Activated CD4-positive, alpha-beta memory T cell treated with anti-CD3 and anti-CD28 coated beads, Interleukin-2, amount 10 ng/mL, durations not matched to agents 7 days and 5 days (primary cell): ENCODE measurements around the gene ATM. TPM values are rescaled to one million over a fixed set of nuclear protein-coding genes. Genes with fewer than 3 reads are reported as not detected.

ENCODE experiments used
- CTCF ChIA-PET: fragments of 350-600 bp; sonication (Branson Sonifier 250); formaldehyde crosslinking; loops from one replicate; lab custom pipeline; 2021; ENCODE audit warnings: antibody characterized with exemption, inconsistent platforms; lab: Charles Lee
- POLR2A ChIA-PET: fragments of 350-600 bp; sonication (Branson Sonifier 250); formaldehyde crosslinking; loops from one replicate; lab custom pipeline; 2021; ENCODE audit warnings: antibody characterized with exemption; lab: Charles Lee
- DNase-seq: peaks from one replicate; pipeline ENCODE4 v3.0.0-alpha.2; 2020
- H3K27ac Mint-ChIP-seq: one replicate; pipeline ENCODE4 v1.8.0; 2021; ENCODE audit warnings: mild to moderate bottlenecking, mixed read lengths
- H3K27me3 Mint-ChIP-seq: one replicate; pipeline ENCODE4 v1.8.0; 2021; ENCODE audit warnings: mixed read lengths
- H3K36me3 Mint-ChIP-seq: one replicate; pipeline ENCODE4 v1.8.0; 2021; ENCODE audit warnings: low read depth, mixed read lengths
- H3K4me1 Mint-ChIP-seq: one replicate; pipeline ENCODE4 v1.8.0; 2021; ENCODE audit warnings: mixed read lengths
- H3K4me3 Mint-ChIP-seq: one replicate; pipeline ENCODE4 v1.8.0; 2021; ENCODE audit warnings: mild to moderate bottlenecking, mixed read lengths
- H3K9me3 Mint-ChIP-seq: one replicate; pipeline ENCODE4 v1.8.0; 2021; ENCODE audit warnings: mixed read lengths
- total RNA-seq, 2 experiments: library from RNA; stranded (reverse); gene quantifications; one replicate each; pipeline ENCODE4 v1.2.3, GENCODE V29; 2021

Gene ATM
- total RNA-seq, 2 experiments from 2014 or later, result 130 to 144 TPM

- POLR2A ChIA-PET, result interaction anchor here (1.0 to 10.3 kb wide), 21 partner anchors 8 to 441 kb away, joined by 3 to 337 read pairs (median 8); partner anchors contain the start of genes ACAT1, C11orf65, CUL5 and DDX10
- Mint-ChIP-seq H3K27ac (no peak overlapping the region), H3K4me3 (no peak overlapping the region), H3K27me3 (no peaks in the 10 kb centered on the region), H3K36me3 (peaks cover 51% of the 10 kb centered on the region), H3K9me3 (no peaks in the 10 kb centered on the region), H3K4me1 (peaks cover 43% of the 10 kb centered on the region)
- no peak for DNase-seq
- CTCF ChIA-PET, result interaction anchor here (0.5 to 3.0 kb wide), 7 partner anchors 12 to 441 kb away, joined by 3 to 27 read pairs (median 3); partner anchors contain the start of genes CUL5 and DDX10
Observed at GRCh38 chr11:108224366-108224765, 1.5 kb downstream of the ATM start.

GRCh38 chr11:108224911-108225786 lies 2.3 kb downstream of the ATM start:
- peak; percentile 25 for DNase-seq
- POLR2A ChIA-PET, result interaction anchor here (1.3 to 10.3 kb wide), 8 partner anchors 8 to 273 kb away, joined by 3 to 337 read pairs (median 7); partner anchors contain the start of genes C11orf65, CUL5 and POGLUT3

DNA sequence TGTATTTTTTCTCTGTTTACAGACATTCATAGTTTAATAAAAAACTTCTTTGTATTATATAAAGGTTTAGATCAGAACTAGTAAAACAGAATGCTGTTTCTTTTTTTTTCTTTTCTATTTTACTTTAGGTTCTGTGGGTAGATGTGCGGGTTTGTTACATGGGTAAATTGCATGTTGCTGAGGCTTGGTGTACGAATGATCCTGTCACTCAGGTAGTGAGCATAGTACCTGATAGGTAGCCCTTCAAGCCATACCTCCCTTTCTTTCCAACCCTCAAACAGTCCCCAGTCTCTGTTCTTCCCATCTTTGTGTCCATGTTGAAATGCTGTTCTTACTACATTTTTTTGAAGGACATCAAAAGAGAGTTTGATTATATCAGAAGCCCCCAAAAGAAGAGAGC lies 3.2 kb downstream of the ATM start:
- peaks cover 51% of the 10 kb centered on the region for H3K36me3 Mint-ChIP-seq
- CTCF ChIA-PET, result interaction anchor here (1.2 to 2.2 kb wide), 2 partner anchors 11 to 20 kb away, joined by 5 to 10 read pairs; no protein-coding TSS in a partner anchor
- no peaks in the 10 kb centered on the region for H3K9me3 Mint-ChIP-seq
- peak overlapping the region; percentile 63 for H3K27ac Mint-ChIP-seq
- DNase-seq, result no peak
- POLR2A ChIA-PET, result interaction anchor here (0.8 to 10.3 kb wide), 5 partner anchors 13 to 272 kb away, joined by 3 to 337 read pairs (median 5); partner anchors contain the start of genes C11orf65, CUL5 and POGLUT3
- no peaks in the 10 kb centered on the region for H3K27me3 Mint-ChIP-seq
- peaks cover 31% of the 10 kb centered on the region for H3K4me1 Mint-ChIP-seq
- peak overlapping the region; percentile 67 for H3K4me3 Mint-ChIP-seq

More at GRCh38 chr11:108224911-108225786, 2.3 kb downstream of the ATM start:
- Mint-ChIP-seq H3K36me3 (peaks cover 52% of the 10 kb centered on the region), H3K4me1 (peaks cover 39% of the 10 kb centered on the region), H3K9me3 (no peaks in the 10 kb centered on the region), H3K27me3 (no peaks in the 10 kb centered on the region), H3K4me3 (no peak overlapping the region), H3K27ac (no peak overlapping the region)
- CTCF ChIA-PET, result interaction anchor here (1.2 to 2.2 kb wide), 3 partner anchors 12 to 217 kb away, joined by 5 to 10 read pairs (median 5); partner anchors contain the start of gene CUL5

DNA sequence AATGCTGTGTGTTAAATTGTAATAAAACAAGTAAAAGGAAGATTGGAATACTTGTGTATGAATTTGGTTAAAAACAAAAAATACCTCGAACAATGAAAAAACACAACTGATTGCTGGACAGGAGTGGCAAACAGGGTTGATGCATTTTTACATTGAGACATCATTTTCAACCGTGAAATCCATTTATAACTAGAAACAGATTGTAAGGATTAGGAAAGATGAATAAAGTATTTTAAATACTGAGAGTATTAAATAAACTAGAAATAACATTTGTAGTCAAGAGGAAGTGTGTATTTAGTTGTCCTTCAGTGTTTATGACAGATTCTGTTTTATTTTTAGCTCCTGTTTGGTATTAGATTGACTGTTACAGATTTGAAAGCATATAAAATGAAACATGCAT lies 5.4 kb downstream of the ATM start:
- CTCF ChIA-PET, result no interaction called here

DNA sequence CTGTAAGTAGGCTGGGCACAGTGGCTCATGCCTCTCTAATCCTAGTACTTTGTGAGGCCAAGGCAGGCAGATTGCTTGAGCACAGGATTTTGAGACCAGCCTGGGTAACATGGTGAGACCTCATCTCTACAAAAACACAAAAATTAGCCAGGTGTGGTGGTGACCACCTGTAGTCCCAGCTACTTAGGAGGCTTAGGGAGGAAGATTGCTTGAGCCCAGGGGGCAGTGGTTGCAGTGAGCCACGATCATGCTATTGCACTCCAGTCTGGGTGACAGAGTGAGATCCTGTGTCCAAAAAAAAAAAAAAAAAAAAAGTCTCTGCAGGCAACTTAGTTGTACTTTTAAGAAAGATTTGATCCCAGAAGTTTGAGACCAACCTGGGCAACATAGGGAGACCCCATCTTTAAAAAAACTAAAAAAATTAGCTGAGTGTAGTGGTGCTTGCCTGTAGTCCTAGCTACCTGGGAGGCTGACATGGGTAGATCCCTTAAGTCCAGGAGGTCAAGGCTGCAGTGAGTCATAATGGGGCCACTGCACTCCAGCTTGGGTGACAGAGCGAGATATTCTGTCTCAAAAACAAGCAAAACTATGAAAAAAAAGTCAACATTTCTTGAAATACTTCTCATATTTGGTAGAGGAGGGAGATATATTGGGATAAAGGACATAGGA lies 10.5 kb downstream of the ATM start:
- no peak overlapping the region for H3K27ac Mint-ChIP-seq
- DNase-seq, result no peak
- peaks cover 36% of the 10 kb centered on the region for H3K4me1 Mint-ChIP-seq
- peaks cover 74% of the 10 kb centered on the region for H3K36me3 Mint-ChIP-seq
- H3K9me3 Mint-ChIP-seq, result no peaks in the 10 kb centered on the region
- CTCF ChIA-PET, result no interaction called here
- no peaks in the 10 kb centered on the region for H3K27me3 Mint-ChIP-seq
- H3K4me3 Mint-ChIP-seq, result no peak overlapping the region
- POLR2A ChIA-PET, result interaction anchor here (0.7 to 3.2 kb wide), 2 partner anchors 8 to 10 kb away, joined by 3 to 19 read pairs; partner anchors contain the start of genes ATM and NPAT

More for the DNA sequence above, 5.4 kb downstream of the ATM start:
- no peaks in the 10 kb centered on the region for H3K27me3 Mint-ChIP-seq
- POLR2A ChIA-PET, result interaction anchor here (10.3 kb wide), 1 partner anchor 11 kb away, joined by 337 read pairs; no protein-coding TSS in a partner anchor
- peaks cover 65% of the 10 kb centered on the region for H3K36me3 Mint-ChIP-seq
- no peak overlapping the region for H3K27ac Mint-ChIP-seq
- no peaks in the 10 kb centered on the region for H3K9me3 Mint-ChIP-seq
- no peak overlapping the region for H3K4me3 Mint-ChIP-seq
- DNase-seq, result no peak
- peaks cover 33% of the 10 kb centered on the region for H3K4me1 Mint-ChIP-seq

GRCh38 chr11:108235192-108235591 lies 12.3 kb downstream of the ATM start:
- POLR2A ChIA-PET, result interaction anchor here (0.6 to 8.0 kb wide), 3 partner anchors 10 to 264 kb away, joined by 3 to 337 read pairs (median 3); partner anchors contain the start of genes ATM and NPAT
- Mint-ChIP-seq H3K4me3 (no peak overlapping the region), H3K36me3 (peaks cover 75% of the 10 kb centered on the region), H3K27me3 (no peaks in the 10 kb centered on the region), H3K9me3 (peaks cover under 1% of the 10 kb centered on the region), H3K27ac (no peak overlapping the region), H3K4me1 (peaks cover 45% of the 10 kb centered on the region)
- CTCF ChIA-PET, result interaction anchor here (2.5 kb wide), 1 partner anchor 12 kb away, joined by 27 read pairs; the partner anchor contains the start of genes ATM and NPAT
- DNase-seq, result no peak

- H3K9me3 Mint-ChIP-seq, result peaks cover 2% of the 10 kb centered on the region
- H3K4me1 Mint-ChIP-seq, result peaks cover 49% of the 10 kb centered on the region
- H3K36me3 Mint-ChIP-seq, result peaks cover 76% of the 10 kb centered on the region
- H3K27me3 Mint-ChIP-seq, result no peaks in the 10 kb centered on the region
- peak overlapping the region; percentile 87 for H3K27ac Mint-ChIP-seq
- ChIA-PET CTCF (interaction anchor here (2.5 kb wide), 1 partner anchor 13 kb away, joined by 27 read pairs; the partner anchor contains the start of genes ATM and NPAT), POLR2A (interaction anchor here (0.6 to 8.0 kb wide), 6 partner anchors 9 to 263 kb away, joined by 3 to 337 read pairs (median 4); partner anchors contain the start of genes ATM, C11orf65 and NPAT)
- DNase-seq, result no peak
- H3K4me3 Mint-ChIP-seq, result no peak overlapping the region
Observed at GRCh38 chr11:108235633-108236032, 12.8 kb downstream of the ATM start.

- peak overlapping the region; percentile 87 for H3K27ac Mint-ChIP-seq
- H3K4me1 Mint-ChIP-seq, result peaks cover 61% of the 10 kb centered on the region
- H3K27me3 Mint-ChIP-seq, result no peaks in the 10 kb centered on the region
- H3K9me3 Mint-ChIP-seq, result peaks cover 2% of the 10 kb centered on the region
- DNase-seq, result no peak
- ChIA-PET POLR2A (interaction anchor here (0.7 to 8.0 kb wide), 14 partner anchors 8 to 261 kb away, joined by 3 to 337 read pairs (median 4); partner anchors contain the start of genes ATM, C11orf65, NPAT and POGLUT3), CTCF (interaction anchor here (1.1 to 2.5 kb wide), 6 partner anchors 8 to 118 kb away, joined by 3 to 27 read pairs (median 4); partner anchors contain the start of genes ATM and NPAT)
- H3K36me3 Mint-ChIP-seq, result peaks cover 73% of the 10 kb centered on the region
- peak overlapping the region; percentile 43 for H3K4me3 Mint-ChIP-seq
Observed at GRCh38 chr11:108237058-108237481, 14.2 kb downstream of the ATM start.

DNA sequence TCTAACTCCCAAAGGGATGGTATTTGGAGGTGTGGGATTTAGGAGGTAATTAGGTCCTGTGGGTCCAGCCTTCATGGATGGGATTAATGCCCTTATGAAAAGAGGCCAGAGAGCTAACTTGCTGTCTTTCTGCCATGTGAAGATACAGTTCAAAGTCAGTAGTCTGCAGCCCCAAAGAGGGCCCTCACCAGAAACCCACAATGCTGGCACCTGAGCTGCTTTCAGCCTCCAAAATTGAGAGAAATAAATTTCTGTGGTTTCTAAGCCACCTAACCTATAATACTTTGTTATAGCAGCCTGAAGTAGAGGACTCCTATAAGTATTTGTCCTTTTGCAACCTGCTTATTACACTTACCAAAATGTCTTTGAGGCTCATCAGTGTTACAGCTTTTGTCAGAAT lies 16.2 kb downstream of the ATM start:
- no peak for DNase-seq
- no peak overlapping the region for H3K27ac Mint-ChIP-seq
- peaks cover 2% of the 10 kb centered on the region for H3K9me3 Mint-ChIP-seq
- peaks cover 68% of the 10 kb centered on the region for H3K4me1 Mint-ChIP-seq
- ChIA-PET CTCF (interaction anchor here (0.6 to 2.7 kb wide), 4 partner anchors 16 to 188 kb away, joined by 3 to 6 read pairs (median 4); partner anchors contain the start of genes ATM and NPAT), POLR2A (interaction anchor here (8.0 kb wide), 1 partner anchor 14 kb away, joined by 337 read pairs; the partner anchor contains the start of genes ATM and NPAT)
- H3K4me3 Mint-ChIP-seq, result no peak overlapping the region
- peaks cover 68% of the 10 kb centered on the region for H3K36me3 Mint-ChIP-seq
- H3K27me3 Mint-ChIP-seq, result no peaks in the 10 kb centered on the region

- H3K36me3 Mint-ChIP-seq, result peaks cover 67% of the 10 kb centered on the region
Observed at GRCh38 chr11:108241330-108242037, 18.6 kb downstream of the ATM start.

DNA sequence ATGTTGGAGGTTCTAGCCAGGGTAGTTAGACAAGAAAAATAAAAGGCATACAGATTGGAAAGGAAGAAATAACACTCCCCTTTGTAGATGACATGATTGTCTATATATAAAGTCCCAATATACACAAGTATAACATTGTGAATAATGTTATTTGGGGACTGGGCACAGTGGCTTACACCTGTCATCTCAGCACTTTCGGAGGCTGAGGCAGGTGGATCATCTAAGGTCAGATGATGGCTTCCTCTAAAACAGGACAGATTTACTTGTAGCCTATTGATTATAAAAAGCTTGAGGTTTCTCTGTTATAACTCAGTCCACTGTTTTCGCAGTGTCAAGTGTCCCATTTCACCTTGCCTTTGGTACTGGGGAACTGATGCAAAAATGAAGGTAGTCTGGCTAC lies 19.6 kb downstream of the ATM start:
- no peaks in the 10 kb centered on the region for H3K27me3 Mint-ChIP-seq
- peak overlapping the region; percentile 2 for H3K27ac Mint-ChIP-seq
- peaks cover 2% of the 10 kb centered on the region for H3K9me3 Mint-ChIP-seq
- DNase-seq, result no peak
- H3K4me1 Mint-ChIP-seq, result peaks cover 48% of the 10 kb centered on the region
- H3K4me3 Mint-ChIP-seq, result no peak overlapping the region
- H3K36me3 Mint-ChIP-seq, result peaks cover 71% of the 10 kb centered on the region
- ChIA-PET POLR2A (interaction anchor here (8.0 kb wide), 1 partner anchor 17 kb away, joined by 337 read pairs; the partner anchor contains the start of genes ATM and NPAT), CTCF (no interaction called here)

More at GRCh38 chr11:108241330-108242037, 18.6 kb downstream of the ATM start:
- H3K4me3 Mint-ChIP-seq, result no peak overlapping the region
- H3K27me3 Mint-ChIP-seq, result no peaks in the 10 kb centered on the region
- ChIA-PET CTCF (interaction anchor here (1.0 to 1.4 kb wide), 2 partner anchors 11 to 233 kb away, joined by 3 to 6 read pairs; partner anchors contain the start of gene CUL5), POLR2A (interaction anchor here (8.0 kb wide), 1 partner anchor 16 kb away, joined by 337 read pairs; the partner anchor contains the start of genes ATM and NPAT)
- H3K9me3 Mint-ChIP-seq, result peaks cover 2% of the 10 kb centered on the region
- no peak for DNase-seq
- no peak overlapping the region for H3K27ac Mint-ChIP-seq
- H3K4me1 Mint-ChIP-seq, result peaks cover 56% of the 10 kb centered on the region
